Panc1 (cell line): ENCODE results near the gene ZNF235. TPM values are rescaled to one million over a fixed set of nuclear protein-coding genes. Genes with fewer than 3 reads are reported as not detected.

Source experiments
- ATAC-seq: fragments of 200-7000 bp; cut with Tn5 transposase; 2 replicates; pipeline ENCODE4 v1.9.1; 2020; ENCODE audit warnings: mild to moderate bottlenecking, moderate library complexity
- BruUV-seq: library from RNA; stranded (reverse); fragments of 400-500 nt; replicated peaks from 2 replicates; lab custom pipeline; 2021; lab: Mats Ljungman, UMichigan
- CTCF ChIA-PET: fragments of 300-600 bp; sonication (Branson Sonifier 250); formaldehyde crosslinking; loops from one replicate; lab custom pipeline; 2022; ENCODE audit warnings: antibody characterized with exemption; lab: Charles Lee
- POLR2A ChIA-PET: fragments of 300-600 bp; sonication (Branson Sonifier 250); formaldehyde crosslinking; loops from one replicate; lab custom pipeline; 2022; ENCODE audit warnings: antibody characterized with exemption; lab: Charles Lee
- DNase-seq: peaks from one replicate; pipeline ENCODE4 v3.0.0-alpha.2; 2010; ENCODE audit warnings: low read depth, low spot score
- H3K27ac ChIP-seq: 2 replicates; pipeline ENCODE4 v1.5.1; 2011; ENCODE audit warnings: mild to moderate bottlenecking, low read length, inconsistent platforms
- H3K27me3 ChIP-seq: fragments of 200-500 bp; sonication (Bioruptor generic); 2 replicates; pipeline ENCODE4 v1.6.0; 2014; ENCODE audit warnings: low read length, inconsistent platforms; ENCODE audit not compliant: control insufficient read depth, insufficient read depth
- H3K36me3 ChIP-seq: fragments of 200-500 bp; sonication (Bioruptor generic); 2 replicates; pipeline ENCODE4 v1.5.1; 2014; ENCODE audit warnings: inconsistent platforms, mild to moderate bottlenecking, low read length, moderate library complexity; ENCODE audit not compliant: control insufficient read depth, insufficient read depth
- H3K4me1 ChIP-seq: 2 replicates; pipeline ENCODE4 v1.5.1; 2011; ENCODE audit warnings: inconsistent platforms, mild to moderate bottlenecking, low read length, moderate library complexity; ENCODE audit not compliant: control insufficient read depth, insufficient read depth
- H3K4me3 ChIP-seq, 2 experiments: 2 replicates each; pipeline ENCODE4 v1.5.1; 2011 to 2012; ENCODE audit warnings: low read depth in 2 of 2, low read length in 2 of 2, mild to moderate bottlenecking in 2 of 2, inconsistent platforms in 1 of 2, moderate library complexity in 1 of 2
- H3K9me3 ChIP-seq: fragments of 200-500 bp; sonication (Bioruptor generic); 2 replicates; pipeline ENCODE4 v1.5.1; 2014; ENCODE audit warnings: low read depth, mild to moderate bottlenecking, inconsistent platforms, low read length, moderate library complexity; ENCODE audit not compliant: control insufficient read depth, insufficient read depth
- CTCF ChIP-seq: fragments of 450-650 bp; IDR thresholded peaks from 2 replicates; pipeline ENCODE4 v1.5.1; 2017; ENCODE audit warnings: mild to moderate bottlenecking
- POLR2AphosphoS5 ChIP-seq: IDR thresholded peaks from 2 replicates; pipeline ENCODE4 v1.6.1; 2012; ENCODE audit warnings: mild to moderate bottlenecking, low read depth, low read length, moderate library complexity
- REST ChIP-seq, 2 experiments: IDR thresholded peaks; 2 replicates each; pipeline ENCODE4 v1.6.1; 2011 to 2012; ENCODE audit warnings: low read depth in 2 of 2, control low read depth in 1 of 2, low read length in 1 of 2, mild to moderate bottlenecking in 1 of 2, moderate library complexity in 1 of 2; ENCODE audit not compliant: insufficient read depth in 1 of 2
- SIN3A ChIP-seq: IDR thresholded peaks from 2 replicates; pipeline ENCODE4 v1.6.1; 2012; ENCODE audit warnings: low read depth, mild to moderate bottlenecking, low read length, moderate library complexity, borderline replicate concordance; ENCODE audit not compliant: insufficient read depth
- TCF7L2 ChIP-seq: IDR thresholded peaks from 2 replicates; pipeline ENCODE4 v1.6.1; 2011; ENCODE audit warnings: mild to moderate bottlenecking, low read depth, low read length, inconsistent platforms
- in situ Hi-C: cut with HindIII; loops from 2 replicates; pipeline ENCODE4 v1.10.0; 2016; ENCODE audit warnings: low sequenced_read_pairs, low pct_unique_long_range_greater_than_20kb
- intact Hi-C: fragments of 100-400 bp; cut with micrococcal nuclease; formaldehyde crosslinking; loops from one replicate; pipeline ENCODE4 v1.10.0; 2022; ENCODE audit not compliant: unreplicated experiment
- total RNA-seq: library from RNA; stranded (reverse); gene quantifications from one replicate; pipeline ENCODE4 v1.2.1, GENCODE V29; 2021; ENCODE audit not compliant: unreplicated experiment

The ZNF235 gene
- total RNA-seq, 1 experiment from 2014 or later: 5.1 TPM

- POLR2A ChIA-PET: no interaction called here
- ATAC-seq: no peak
- BruUV-seq: no TSS peak
- in situ Hi-C loops: no loop called here
- no peaks in the 10 kb centered on the region for H3K27me3 ChIP-seq
- H3K27ac ChIP-seq: no peak overlapping the region
- DNase-seq: no peak
- H3K4me1 ChIP-seq: no peaks in the 10 kb centered on the region
- peak overlapping the region; percentile 89 to 90; a peak in 3 of 4 replicates for H3K4me3 ChIP-seq
- H3K36me3 ChIP-seq: peaks cover 5% of the 10 kb centered on the region
- TF ChIP-seq POLR2AphosphoS5: no peak
- TF ChIP-seq SIN3A: no peak
- TF ChIP-seq CTCF: no peak
- no peak for TF ChIP-seq REST (IDR thresholded peaks at IDR 0.05; ENCODE audit: insufficient read depth in 1 of 2, low read depth in 2 of 2, low read length in 1 of 2)
- TF ChIP-seq TCF7L2: no peak
- CTCF ChIA-PET: interaction anchor here (0.6 kb wide), 1 partner anchor 1561 kb away, joined by 3 read pairs; no protein-coding TSS in a partner anchor
- intact Hi-C loops: no loop called here
- H3K9me3 ChIP-seq: no peaks in the 10 kb centered on the region
Observed at GRCh38 chr19:44305457-44305856, 632 bp upstream of the ZNF235 start.

GRCh38 chr19:44303976-44304568 is 753 bp downstream of the ZNF235 start:
- ChIA-PET POLR2A (interaction anchor here (0.6 kb wide), 1 partner anchor 93 kb away, joined by 7 read pairs; no protein-coding TSS in a partner anchor), CTCF (no interaction called here)
- peak; percentile 47 for ATAC-seq
- intact Hi-C loops (no loop called here), in situ Hi-C loops (no loop called here)
- TF ChIP-seq REST (IDR thresholded peaks at IDR 0.05; ENCODE audit: insufficient read depth in 1 of 2, low read depth in 2 of 2, low read length in 1 of 2): no peak
- TF ChIP-seq POLR2AphosphoS5: no peak
- peak overlapping the region; percentile 89 to 90 for H3K4me3 ChIP-seq
- DNase-seq: no peak
- no peaks in the 10 kb centered on the region for H3K27me3 ChIP-seq
- H3K9me3 ChIP-seq: no peaks in the 10 kb centered on the region
- peak overlapping the region; percentile 85 for H3K27ac ChIP-seq
- no peaks in the 10 kb centered on the region for H3K4me1 ChIP-seq
- BruUV-seq: TSS peak; percentile 83
- peaks cover 5% of the 10 kb centered on the region for H3K36me3 ChIP-seq
